HG03039 (cell line): ENCODE results near the gene TAMALIN.
A peak's percentile ranks its signal among the peaks of the same experiment; 100 is the strongest.

Source experiments
- ATAC-seq: cut with Tn5 transposase; IDR thresholded peaks from one replicate; pipeline ENCODE4 v1.9.1; 2021; ENCODE audit warnings: mild to moderate bottlenecking, moderate library complexity; ENCODE audit not compliant: unreplicated experiment

Gene TAMALIN

DNA sequence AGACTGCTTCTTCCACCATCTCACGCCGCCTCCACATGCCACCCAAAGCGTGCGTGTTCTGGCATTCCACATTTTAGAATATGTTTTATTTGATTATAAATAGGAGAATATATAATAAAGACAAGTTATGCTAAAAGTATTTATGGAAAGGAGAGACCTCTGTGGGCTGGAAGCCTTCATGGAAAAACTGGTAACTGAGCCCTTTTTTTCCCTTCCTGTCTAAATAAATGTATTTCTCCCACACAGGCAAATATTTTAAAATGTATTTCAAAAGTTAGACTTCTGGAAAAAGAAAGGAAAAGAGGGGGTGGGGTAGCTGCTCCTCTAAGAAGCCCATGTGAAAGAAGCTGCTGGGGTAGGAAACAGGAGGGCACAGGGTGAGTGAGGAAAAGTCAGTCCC, 28.4 kb downstream of the TAMALIN start:
- ATAC-seq, result no peak

GRCh38 chr12:52035926-52036325, 29.2 kb downstream of the TAMALIN start:
- ATAC-seq, result no peak

- ATAC-seq, result peak; percentile 40
Measured at GRCh38 chr12:52036587-52037171, 29.9 kb downstream of the TAMALIN start.

DNA sequence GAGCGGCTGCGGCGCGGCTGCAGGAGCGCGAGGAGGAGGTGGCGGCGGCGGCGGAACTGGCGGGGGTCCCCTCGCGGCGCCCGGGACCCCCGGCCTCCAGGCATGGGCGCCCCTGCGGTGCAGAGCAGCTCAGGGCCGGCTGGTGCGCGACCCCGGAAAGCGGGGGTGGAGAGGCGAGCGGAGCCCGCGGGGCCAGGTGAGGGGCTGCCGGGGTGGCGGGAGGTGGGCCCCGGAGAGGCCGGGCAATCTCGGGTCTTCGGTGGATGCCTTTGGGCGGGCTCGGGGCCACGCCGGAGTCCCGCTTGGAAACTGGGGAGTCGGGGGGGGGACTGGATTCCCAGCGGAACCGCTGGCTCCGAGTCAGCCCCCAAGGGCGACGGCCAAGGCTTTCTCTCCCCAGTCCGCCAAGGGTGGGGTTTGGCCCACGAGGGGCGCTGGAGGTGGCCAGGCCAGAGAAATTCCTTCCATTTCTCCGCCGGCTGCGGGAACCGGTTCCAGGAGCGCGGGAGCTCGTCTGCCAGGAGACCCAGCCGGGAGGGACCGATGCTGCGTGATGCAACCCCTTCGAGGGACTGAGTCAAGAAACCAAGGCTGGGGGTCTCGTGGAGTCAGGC, 30.6 kb downstream of the TAMALIN start:
- no peak for ATAC-seq

DNA sequence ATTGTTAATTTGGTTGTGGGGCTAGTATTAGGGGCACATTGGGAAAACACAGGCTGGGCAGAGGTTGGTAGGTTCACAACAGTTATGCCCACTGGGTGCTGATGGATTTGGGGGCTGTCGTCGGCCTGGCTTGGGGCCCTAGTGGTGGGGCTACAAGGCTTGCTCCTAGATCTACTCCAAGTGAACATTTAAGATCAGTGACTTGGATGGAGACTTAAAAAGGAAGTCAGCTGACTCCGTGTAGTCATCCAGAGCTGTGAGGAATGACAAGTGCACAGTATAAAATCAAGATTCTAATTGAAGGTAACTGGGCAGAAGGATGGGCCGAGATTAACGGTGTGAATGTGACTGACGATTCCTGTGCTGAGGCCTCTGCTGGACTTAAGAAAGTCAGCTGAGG, 31.7 kb downstream of the TAMALIN start:
- ATAC-seq, result no peak

DNA sequence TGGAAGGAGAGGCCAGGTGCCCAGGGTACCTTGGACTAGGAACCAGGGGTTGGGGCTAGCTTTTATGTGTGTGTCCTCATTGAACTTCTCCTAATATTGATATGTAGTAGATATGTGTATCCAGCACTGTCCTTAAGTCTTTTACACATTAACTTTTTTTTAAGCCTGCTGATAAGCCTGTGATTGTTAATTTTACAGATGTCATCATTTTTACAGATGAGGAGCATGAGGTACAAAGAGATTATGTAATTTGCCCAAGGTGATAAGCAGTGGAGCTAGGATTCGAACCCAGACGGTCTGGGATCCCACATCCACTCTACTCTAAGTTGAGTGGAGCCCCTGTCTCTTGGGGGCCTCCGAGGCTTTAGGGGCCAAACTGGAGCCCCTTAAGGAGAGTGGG, 34.3 kb downstream of the TAMALIN start:
- ATAC-seq, result no peak

GRCh38 chr12:52041695-52042123, 35.0 kb downstream of the TAMALIN start:
- ATAC-seq, result no peak

DNA sequence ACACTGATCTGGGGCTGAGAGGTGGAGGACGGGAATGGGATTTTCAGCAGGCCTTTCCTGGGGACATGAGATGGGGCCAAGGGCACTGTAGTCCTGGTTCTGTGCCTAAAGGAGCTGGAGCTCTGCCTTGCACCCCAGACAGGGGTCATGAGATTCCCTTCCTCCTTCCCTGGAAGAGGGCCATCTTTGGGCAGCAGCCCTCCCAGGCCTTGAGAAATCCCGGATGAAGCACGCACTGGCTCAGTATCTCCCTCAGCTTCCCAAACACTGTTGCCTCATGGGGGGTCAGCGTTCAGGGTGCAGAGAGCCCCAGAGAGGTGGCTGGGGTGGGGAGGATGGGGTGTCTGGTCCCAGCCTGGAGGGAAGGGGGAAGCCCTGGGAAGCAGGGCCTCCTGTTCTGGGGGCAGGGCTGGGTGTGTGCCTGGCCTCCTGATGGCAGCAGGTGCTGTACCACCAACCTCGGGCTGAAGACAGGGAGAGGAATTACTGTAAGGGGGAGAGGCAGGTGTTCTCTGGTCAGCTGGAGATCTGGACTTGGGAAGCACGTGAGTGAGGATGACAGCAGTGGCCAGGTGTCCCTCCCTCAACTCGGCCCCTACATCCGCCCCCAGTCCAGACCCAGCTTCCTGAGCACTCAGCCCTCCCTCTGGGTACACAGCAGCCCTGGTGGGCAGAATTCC, 36.1 kb downstream of the TAMALIN start:
- ATAC-seq, result no peak

DNA sequence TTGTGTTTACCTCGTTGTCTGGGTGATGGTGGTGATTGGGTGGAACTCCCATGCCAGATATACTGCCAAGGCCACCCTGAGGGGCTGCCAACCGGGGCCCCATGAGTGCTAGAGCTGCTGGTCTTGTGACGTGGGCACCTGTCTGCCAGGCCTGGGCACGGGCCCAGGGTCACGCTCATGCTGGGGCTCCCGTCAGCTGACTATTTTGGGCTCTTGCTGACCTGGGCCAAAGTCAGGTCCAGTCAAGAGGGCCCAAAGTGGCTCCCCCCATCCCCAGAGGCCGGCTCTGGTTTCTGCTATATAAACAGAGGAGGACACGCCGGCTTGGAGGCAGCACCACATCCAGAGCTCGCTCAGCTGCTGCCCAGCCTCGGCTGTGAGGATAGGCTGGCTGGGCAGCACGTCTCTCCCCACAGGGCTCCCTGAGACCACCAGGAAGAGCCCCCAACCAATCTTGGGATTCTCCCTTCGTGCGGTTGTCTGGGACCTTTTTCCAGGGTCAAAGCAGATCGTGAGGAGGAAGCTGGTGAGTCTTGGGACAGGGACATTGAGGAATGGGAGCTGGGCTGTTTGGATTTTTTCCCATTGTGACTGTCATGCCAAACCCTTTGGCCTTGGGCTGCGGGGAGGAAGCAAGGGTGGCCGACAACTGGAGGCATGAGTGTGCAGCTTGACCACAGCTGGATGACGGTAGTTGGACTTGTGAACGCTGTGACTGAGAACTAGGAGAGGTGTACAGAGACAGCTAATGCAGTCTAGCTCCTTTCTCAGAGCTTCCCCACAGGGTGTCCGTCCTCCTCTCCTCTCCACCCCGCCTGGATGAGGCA, 36.9 kb downstream of the TAMALIN start:
- ATAC-seq, result no peak

- no peak for ATAC-seq
Measured at GRCh38 chr12:52044292-52044983, 37.7 kb downstream of the TAMALIN start.

GRCh38 chr12:52045794-52046199, 39.1 kb downstream of the TAMALIN start:
- ATAC-seq, result no peak

DNA sequence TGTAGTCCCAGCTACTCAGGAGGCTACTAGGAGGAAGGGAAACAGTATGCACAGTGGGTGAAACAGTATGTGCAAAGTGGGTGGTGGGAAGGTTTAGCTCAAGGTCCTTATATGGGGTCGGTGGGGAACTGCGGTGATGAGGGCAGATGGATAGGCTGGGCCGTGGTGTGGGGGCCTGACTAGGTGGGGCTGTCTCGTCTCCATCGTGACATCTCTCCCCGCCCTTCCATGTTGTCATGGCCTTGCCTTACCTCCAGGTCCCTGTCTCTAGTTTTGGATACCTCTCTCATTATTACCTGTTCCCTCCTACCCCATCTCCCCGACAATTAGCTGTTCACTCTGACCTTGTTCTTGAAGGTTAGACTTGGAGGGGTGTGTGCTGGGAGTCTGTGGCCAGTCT, 40.1 kb downstream of the TAMALIN start:
- ATAC-seq, result no peak

GRCh38 chr12:52049286-52049685, 42.5 kb downstream of the TAMALIN start:
- ATAC-seq, result no peak

DNA sequence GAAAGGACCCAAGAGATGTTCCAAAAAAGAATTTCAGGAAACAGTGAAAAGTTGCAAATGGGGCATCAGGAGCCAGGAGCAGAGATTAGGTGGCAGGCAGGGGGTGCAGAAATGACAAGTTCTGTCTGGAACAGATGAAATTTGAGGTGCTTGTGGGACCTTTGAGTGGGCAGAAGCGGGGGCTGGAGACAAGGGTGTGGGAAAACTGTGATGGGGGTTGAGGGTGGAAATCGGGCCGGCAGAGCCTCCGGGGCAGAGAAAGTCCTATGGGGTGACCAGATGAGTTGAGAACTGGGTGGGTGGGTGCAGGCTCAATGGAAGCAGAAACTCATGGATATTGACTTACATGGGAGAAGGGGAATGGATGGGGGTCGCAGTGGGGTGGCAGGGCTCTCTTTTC, 42.9 kb downstream of the TAMALIN start:
- no peak for ATAC-seq

DNA sequence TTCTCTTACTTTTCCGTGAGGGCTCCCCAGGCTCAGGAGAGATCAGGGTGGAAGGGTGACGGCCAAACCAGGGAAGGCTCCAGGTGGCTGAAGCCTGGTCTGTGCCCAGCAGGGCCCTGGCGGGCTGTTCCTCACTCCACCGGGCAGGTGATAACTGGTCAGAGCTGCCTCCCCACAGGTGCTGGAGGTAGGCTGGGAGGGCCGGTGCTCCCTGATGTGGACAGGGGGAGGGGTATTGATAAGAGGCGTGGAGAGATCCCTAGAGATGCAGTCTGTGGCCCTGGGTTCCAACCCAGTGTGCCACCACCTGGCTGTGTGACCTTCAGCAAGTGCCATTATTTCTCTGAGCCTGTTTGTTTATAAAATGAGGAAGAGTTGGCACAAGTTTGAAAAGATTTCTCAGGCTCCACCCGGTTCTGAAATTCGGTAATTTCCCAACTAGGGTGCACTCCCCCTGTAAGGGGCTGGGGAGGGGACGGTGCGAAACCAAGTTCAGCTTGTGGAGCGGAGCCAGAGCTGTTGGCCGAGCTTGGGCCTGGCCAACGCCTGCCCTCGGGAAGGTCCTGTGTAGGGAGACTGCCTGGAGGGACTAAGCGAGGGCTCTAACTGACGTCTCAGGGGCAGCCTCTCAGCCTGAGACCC, 43.5 kb downstream of the TAMALIN start:
- ATAC-seq, result no peak

DNA sequence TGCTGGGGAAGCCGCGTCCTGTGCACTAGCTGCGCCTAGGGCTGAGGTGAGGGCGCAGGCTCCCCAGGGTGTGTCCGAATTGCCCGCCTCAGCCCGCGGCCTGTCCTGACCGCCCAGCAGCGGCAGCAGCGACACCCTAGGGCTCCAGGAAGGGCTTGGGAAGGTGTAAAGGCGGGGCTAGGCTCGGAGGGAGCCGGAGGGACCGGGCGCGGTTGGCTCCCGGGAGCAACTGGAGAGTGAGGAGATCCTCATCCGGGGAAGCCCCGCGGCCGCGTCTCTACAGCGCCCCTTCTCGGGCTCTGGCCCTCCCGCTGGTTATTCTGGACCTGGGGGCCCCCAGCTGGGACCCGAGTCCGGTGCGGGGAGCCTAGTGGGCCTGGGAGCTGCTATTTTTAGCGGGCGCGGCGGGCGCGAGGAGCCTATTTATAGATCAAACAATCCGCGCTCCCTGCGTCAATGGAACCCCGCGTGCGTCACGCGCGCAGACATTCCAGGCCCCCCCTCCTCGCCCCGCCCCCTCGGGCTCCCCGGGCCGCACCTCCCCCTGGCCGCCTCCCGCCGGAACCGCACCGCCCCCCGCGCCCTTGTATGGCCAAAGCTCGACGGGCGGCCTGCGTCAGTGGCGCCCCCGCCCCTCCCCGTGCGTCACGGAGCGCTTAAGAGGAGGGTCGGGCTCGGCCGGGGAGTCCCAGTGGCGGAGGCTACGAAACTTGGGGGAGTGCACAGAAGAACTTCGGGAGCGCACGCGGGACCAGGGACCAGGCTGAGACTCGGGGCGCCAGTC, 44.2 kb downstream of the TAMALIN start, which contains the start of gene NR4A1:
NR4A1 (plus strand) TSS at position 685 of the 784 bp plus-strand sequence. CDS start 2,887 bp downstream, outside the sequence.
- ATAC-seq, result peak; percentile 72

GRCh38 chr12:52052468-52053186, 45.9 kb downstream of the TAMALIN start:
- no peak for ATAC-seq

DNA sequence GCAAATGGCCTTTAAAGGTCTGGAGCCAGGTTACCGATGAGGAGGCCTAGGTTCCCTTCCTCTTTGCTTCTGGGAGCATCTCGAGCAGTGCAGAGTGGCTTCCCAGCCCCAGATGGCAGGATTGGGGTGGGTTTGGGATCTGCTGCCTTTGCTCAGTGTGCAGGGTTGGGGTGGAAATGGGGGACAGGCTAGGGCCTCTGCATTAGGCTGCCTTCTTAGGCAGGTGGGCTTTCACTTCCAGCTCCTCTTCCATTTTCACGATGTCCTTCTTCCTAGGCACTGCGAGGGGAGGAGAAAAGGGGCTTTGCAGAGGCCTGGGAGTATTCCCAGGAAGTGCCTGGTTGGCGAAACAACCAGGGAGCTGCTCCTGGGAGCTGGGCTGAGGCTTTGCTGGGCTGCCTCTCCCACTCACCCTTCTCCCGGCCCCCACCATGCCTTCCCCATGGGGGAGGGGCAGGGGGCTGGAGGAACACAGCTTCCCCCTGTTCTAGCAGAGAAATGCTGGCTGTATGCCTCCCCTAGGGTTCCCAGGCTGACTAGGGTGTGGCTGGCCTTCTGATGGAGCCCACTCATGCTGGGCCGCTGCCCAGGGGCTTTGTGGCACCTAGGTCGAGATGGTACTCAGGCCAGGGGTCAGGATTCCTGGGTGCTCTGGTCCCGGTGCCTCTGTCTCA, 46.9 kb downstream of the TAMALIN start:
- no peak for ATAC-seq
